Measurements from ENCODE around the gene KCND2.

DNA sequence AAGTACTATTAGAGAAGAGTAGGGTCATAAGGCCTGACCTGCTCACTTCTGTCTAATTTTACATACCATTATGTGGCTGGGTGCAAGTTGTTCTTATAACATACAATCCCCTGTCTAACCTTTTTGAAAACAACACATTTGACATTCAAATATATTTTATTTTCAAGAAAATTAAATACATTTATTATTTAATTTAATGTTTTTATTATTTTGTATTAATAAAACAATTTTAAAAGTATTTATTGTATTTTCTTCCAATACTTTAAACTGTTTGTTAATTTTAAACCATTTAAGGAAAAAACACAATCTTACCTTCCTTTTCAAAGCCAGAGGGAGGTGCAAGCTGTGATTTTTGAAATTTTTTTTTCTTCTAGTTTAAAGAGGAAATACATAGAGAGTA is 232.8 kb downstream of the KCND2 start:
- TF ChIP-seq POLR2AphosphoS5 (IDR thresholded peaks at IDR 0.05; ENCODE audit: low read depth, low read length) (no peak), POLR2A (IDR thresholded peaks at IDR 0.05; ENCODE audit: low read depth, low read length) (no peak)
